ENCODE measurements around the gene RHEB.

RHEB gene

GRCh38 chr7:151529842-151530241 lies 10.1 kb upstream of the RHEB start:
- H3K4me3 ChIP-seq (ENCODE audit: low read depth, low read length) = no peak overlapping the region

GRCh38 chr7:151524845-151525244 lies 5.2 kb upstream of the RHEB start:
- no peak overlapping the region for H3K4me3 ChIP-seq (ENCODE audit: low read depth, low read length)

GRCh38 chr7:151524331-151524730 lies 4.6 kb upstream of the RHEB start:
- H3K4me3 ChIP-seq (ENCODE audit: low read depth, low read length) = no peak overlapping the region

- H3K4me3 ChIP-seq (ENCODE audit: low read depth, low read length) = no peak overlapping the region
Measured at GRCh38 chr7:151520419-151521261, 945 bp upstream of the RHEB start.

- H3K4me3 ChIP-seq (ENCODE audit: low read depth, low read length) = peak overlapping the region; percentile 73
Measured at GRCh38 chr7:151518947-151519764, 539 bp downstream of the RHEB start.

GRCh38 chr7:151518105-151518946 lies 1.4 kb downstream of the RHEB start:
- H3K4me3 ChIP-seq (ENCODE audit: low read depth, low read length) = peak overlapping the region; percentile 73

- H3K4me3 ChIP-seq (ENCODE audit: low read depth, low read length) = peak overlapping the region; percentile 73
Measured at GRCh38 chr7:151517601-151518104, 2.0 kb downstream of the RHEB start.

- no peak overlapping the region for H3K4me3 ChIP-seq (ENCODE audit: low read depth, low read length)
Measured at GRCh38 chr7:151515276-151515565, 4.5 kb downstream of the RHEB start.

GRCh38 chr7:151514461-151515275 lies 5.0 kb downstream of the RHEB start:
- no peak overlapping the region for H3K4me3 ChIP-seq (ENCODE audit: low read depth, low read length)

- H3K4me3 ChIP-seq (ENCODE audit: low read depth, low read length) = no peak overlapping the region
Measured at GRCh38 chr7:151513133-151513532, 6.6 kb downstream of the RHEB start.

GRCh38 chr7:151512353-151512752 lies 7.3 kb downstream of the RHEB start:
- no peak overlapping the region for H3K4me3 ChIP-seq (ENCODE audit: low read depth, low read length)

- no peak overlapping the region for H3K4me3 ChIP-seq (ENCODE audit: low read depth, low read length)
Measured at GRCh38 chr7:151511946-151512345, 7.7 kb downstream of the RHEB start.

- no peak overlapping the region for H3K4me3 ChIP-seq (ENCODE audit: low read depth, low read length)
Measured at GRCh38 chr7:151511270-151511669, 8.4 kb downstream of the RHEB start.

- no peak overlapping the region for H3K4me3 ChIP-seq (ENCODE audit: low read depth, low read length)
Measured at GRCh38 chr7:151509670-151510333, 9.9 kb downstream of the RHEB start.

GRCh38 chr7:151508991-151509390 lies 10.7 kb downstream of the RHEB start:
- no peak overlapping the region for H3K4me3 ChIP-seq (ENCODE audit: low read depth, low read length)

GRCh38 chr7:151507806-151508205 lies 11.9 kb downstream of the RHEB start:
- H3K4me3 ChIP-seq (ENCODE audit: low read depth, low read length) = no peak overlapping the region

- no peak overlapping the region for H3K4me3 ChIP-seq (ENCODE audit: low read depth, low read length)
Measured at GRCh38 chr7:151506901-151507382, 12.8 kb downstream of the RHEB start.

GRCh38 chr7:151505836-151506468 lies 13.7 kb downstream of the RHEB start:
- no peak overlapping the region for H3K4me3 ChIP-seq (ENCODE audit: low read depth, low read length)

- no peak overlapping the region for H3K4me3 ChIP-seq (ENCODE audit: low read depth, low read length)
Measured at GRCh38 chr7:151505433-151505832, 14.3 kb downstream of the RHEB start.

All from iPS-11a (cell line).